SIG-M5 treated with dmso at 0.1 percent for 504 hours (cell line): ENCODE results near the gene WDR5.

ENCODE experiments used
- DNase-seq: peaks from one replicate; lab custom pipeline; 2025; ENCODE audit not compliant: unreplicated experiment; lab: John Stamatoyannopoulos, UW

WDR5 gene

GRCh38 chr9:134185536-134186011 is 49.7 kb downstream of the WDR5 start:
- no peak for DNase-seq

- no peak for DNase-seq
These were observed 50.7 kb downstream of the WDR5 start for GRCh38 chr9:134186471-134187109.

GRCh38 chr9:134187110-134187531 is 51.2 kb downstream of the WDR5 start:
- no peak for DNase-seq

- no peak for DNase-seq
These were observed 52.1 kb downstream of the WDR5 start for GRCh38 chr9:134187891-134188385.

GRCh38 chr9:134188386-134189144 is 52.7 kb downstream of the WDR5 start:
- DNase-seq: no peak

- DNase-seq: no peak
These were observed 53.2 kb downstream of the WDR5 start for GRCh38 chr9:134189145-134189469.

GRCh38 chr9:134189470-134190231 is 53.8 kb downstream of the WDR5 start:
- no peak for DNase-seq

- DNase-seq: no peak
These were observed 54.6 kb downstream of the WDR5 start for GRCh38 chr9:134190232-134191121.

- no peak for DNase-seq
These were observed 55.8 kb downstream of the WDR5 start for GRCh38 chr9:134191455-134192209.

GRCh38 chr9:134192311-134192950 is 56.5 kb downstream of the WDR5 start:
- DNase-seq: no peak

GRCh38 chr9:134192951-134193731 is 57.3 kb downstream of the WDR5 start:
- DNase-seq: no peak

- no peak for DNase-seq
These were observed 58.1 kb downstream of the WDR5 start for GRCh38 chr9:134193912-134194535.

- peak; percentile 88 for DNase-seq
These were observed 59.7 kb downstream of the WDR5 start for GRCh38 chr9:134195558-134195957.

- DNase-seq: no peak
These were observed 61.0 kb downstream of the WDR5 start for GRCh38 chr9:134196911-134197310.

- no peak for DNase-seq
These were observed 62.9 kb downstream of the WDR5 start for GRCh38 chr9:134198791-134199190.

GRCh38 chr9:134200730-134201129 is 64.8 kb downstream of the WDR5 start:
- DNase-seq: no peak

- DNase-seq: no peak
These were observed 67.3 kb downstream of the WDR5 start for GRCh38 chr9:134203224-134203623.

GRCh38 chr9:134204041-134204440 is 68.2 kb downstream of the WDR5 start:
- no peak for DNase-seq
